GM21360 (cell line): ENCODE measurements around the gene ZNF691.

Experiments used
- ATAC-seq: cut with Tn5 transposase; IDR thresholded peaks from one replicate; pipeline ENCODE4 v1.9.1; 2021; ENCODE audit warnings: mild to moderate bottlenecking, moderate library complexity; ENCODE audit not compliant: unreplicated experiment

ZNF691 gene

DNA sequence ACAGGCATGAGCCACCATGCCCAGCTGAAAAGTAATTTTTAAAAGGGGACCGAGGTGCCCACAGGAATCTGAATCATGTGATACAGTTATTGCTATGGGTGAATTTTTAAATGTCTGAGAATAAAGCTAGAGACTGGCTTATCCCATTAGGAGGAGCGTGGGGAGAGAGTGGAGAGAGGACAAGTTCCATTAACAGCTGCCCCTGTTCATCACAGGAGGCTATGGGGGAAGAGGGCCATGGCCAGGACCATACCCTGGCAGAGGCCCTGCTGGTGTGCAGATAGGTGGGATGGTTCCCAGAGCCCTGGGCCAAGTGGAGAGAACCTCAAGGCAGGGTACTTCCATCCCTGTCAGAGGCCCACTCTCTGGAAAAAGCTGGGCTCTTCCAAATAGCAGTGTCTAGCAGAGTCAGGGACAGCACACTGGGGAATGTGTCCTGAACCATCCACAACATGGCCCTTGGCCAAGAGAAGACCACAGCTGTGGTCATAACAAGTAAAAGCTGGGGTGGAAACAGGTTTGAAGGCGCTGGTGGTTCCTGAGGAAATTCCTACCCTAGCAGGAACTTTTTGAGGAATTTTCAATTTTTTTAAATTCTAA is 13.7 kb upstream of the ZNF691 start:
- ATAC-seq = no peak

GRCh38 chr1:42833981-42834380 is 12.4 kb upstream of the ZNF691 start:
- ATAC-seq = no peak

DNA sequence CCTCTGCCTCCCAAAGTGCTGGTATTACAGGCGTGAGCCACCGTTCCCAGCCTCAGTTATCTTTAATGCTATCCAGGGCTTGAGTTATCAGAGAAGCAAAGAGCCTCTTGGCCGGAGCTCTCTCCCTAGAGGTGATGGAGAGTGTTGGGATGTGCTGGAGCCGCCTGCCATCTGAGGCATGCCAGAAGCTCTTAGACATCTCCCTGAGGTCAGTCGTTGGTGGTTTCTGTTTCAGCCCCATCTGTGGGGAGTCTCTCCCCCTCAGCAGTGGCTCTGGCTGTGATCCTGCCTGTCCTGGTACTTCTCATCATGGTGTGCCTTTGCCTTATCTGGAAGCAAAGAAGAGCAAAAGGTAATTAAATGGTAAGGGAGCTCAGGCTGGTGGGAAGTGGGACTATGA is 11.6 kb upstream of the ZNF691 start:
- ATAC-seq = no peak

DNA sequence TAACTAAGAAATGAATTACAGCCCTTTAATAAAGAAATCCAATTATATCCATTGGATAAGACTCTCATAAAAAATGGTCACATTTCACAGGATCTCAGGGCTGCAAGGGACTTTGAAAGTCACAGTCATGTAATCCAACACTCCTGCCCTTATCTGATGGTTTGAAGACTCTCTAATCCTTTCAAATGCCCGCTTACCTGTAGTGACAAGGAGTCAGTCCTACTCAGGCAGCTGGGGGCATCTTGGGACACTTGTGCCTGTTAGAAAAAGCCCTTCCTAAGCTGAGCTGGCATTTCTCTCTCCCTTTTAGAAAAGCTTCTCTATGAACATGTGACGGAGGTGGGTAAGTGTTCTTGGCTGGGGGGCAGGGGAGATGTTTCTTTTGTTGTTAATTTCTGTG is 11.0 kb upstream of the ZNF691 start:
- ATAC-seq = no peak

GRCh38 chr1:42837709-42838108 is 8.7 kb upstream of the ZNF691 start:
- no peak for ATAC-seq

DNA sequence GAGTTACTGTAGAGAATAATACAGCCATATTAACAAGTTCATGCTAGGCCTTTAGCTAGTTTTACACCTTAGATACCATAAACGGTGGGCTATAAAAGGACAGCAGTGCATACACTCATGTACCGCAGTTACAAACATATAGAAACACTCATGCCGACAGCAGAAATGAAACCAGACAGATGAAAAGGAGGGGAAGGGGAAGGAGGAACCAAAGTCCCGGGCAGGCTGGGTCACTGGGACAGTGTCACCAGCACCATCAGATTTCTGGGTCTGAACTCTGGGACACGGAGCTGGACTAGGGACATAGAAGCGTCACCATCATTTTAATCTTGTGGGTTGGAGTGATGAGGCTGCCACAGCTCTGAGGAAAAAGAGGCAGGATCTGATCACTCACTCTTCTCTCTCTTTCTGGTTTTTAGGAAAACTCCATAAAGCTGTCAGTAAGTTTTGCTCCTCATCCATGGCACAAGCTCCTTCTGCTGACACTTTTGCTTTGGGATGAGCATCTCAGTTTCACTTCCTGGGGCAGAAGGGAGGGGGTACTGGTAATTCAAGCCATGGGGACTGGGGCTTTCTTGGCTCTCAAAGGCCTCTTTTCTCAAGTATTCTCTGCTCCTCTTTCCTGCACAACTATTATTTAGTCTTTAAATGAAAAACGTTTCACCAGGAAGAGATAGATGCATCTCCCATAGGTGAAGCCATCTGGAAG is 7.8 kb upstream of the ZNF691 start:
- ATAC-seq = no peak

GRCh38 chr1:42841010-42841409 is 5.4 kb upstream of the ZNF691 start:
- no peak for ATAC-seq

DNA sequence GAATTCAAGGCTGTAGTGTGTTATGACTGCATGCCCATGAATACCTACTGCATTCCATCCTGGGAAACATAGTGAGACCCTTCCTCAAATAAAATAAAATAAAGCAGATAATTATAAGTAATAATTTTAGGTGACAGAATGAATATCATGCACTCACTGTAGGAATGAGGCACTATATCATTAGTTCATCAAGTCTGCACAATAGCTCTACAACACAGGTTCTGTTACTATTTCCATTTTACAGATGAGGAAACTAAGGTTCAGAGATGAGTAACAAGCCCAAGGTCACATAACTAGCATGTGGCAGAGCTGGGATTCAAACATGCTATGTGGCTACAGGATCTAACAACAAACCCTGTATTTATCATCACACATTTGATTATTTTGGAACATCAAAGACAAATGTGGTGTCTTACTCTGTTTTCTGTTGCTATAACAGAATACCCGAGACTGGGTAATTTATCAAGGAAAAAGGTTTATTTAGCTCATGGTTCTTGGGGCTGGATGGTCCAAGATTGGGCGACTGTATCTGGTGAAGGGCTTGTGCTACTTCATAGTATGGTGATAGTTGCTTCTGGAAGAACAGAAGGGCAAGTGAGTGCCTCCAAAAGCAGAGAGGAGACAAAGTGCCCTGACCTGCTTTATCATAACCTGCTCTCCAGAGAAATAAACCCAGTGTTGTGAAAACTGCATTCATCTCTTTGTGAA is 4.8 kb upstream of the ZNF691 start:
- no peak for ATAC-seq

DNA sequence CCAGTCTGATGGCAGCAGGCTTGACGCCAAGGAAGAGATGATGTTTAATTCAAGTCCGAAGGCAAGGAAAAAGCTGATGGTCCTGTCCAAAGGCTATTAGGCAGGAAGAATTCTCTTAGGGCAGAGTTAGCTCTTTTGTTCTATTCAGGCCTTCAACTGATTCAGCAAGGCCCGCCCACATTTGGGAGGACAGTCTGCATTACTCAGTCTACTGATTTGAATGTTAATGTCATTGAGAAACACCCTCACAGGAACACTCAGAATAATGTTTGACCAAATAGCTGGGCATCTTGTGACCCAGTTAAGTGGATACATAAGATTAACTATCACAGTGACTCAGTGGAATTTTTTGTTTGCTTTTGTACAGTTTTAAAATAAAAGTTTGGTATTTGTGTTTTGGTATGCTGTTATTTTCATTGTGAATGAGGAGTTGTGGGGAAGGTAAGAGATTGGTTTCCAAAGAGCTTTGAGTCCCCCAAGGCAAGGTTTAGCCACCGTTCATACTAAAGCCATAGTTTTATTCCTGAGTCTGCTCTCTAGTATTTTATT is 1.7 kb upstream of the ZNF691 start:
- ATAC-seq = no peak

DNA sequence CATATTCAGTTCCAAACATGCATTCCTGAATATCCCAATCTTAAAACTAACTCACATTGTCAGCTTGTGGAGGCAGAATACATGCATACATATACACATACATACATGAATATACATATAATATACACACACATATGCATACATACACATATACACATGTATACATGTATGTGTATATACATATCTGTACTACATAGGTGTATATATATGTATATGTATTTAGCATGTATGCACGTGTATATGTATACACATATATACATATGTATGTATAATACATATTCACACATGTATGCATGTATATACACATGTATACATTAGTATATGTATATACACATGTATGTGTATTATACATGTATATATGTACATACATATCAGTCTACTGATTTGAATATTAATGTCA is 1.2 kb upstream of the ZNF691 start:
- no peak for ATAC-seq

DNA sequence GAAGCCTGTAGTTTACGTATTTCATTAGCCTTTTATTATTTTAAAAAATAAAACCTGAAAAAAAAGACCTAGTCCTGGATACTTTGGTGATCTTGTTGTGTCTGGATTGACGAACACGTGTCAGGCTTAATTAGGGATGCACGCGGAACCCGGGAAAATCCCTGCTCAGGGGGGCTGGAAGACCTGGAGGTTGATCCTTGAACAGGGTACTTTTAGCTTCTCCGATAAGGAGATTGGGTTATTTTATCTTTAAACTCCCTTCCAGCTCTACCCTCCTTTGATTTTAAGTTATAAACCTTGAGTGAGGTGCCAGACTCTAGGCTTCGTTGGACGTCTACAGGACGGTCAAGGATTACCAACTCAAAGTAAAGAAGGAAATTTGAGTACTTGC is 552 bp upstream of the ZNF691 start:
- peak; percentile 22 for ATAC-seq

DNA sequence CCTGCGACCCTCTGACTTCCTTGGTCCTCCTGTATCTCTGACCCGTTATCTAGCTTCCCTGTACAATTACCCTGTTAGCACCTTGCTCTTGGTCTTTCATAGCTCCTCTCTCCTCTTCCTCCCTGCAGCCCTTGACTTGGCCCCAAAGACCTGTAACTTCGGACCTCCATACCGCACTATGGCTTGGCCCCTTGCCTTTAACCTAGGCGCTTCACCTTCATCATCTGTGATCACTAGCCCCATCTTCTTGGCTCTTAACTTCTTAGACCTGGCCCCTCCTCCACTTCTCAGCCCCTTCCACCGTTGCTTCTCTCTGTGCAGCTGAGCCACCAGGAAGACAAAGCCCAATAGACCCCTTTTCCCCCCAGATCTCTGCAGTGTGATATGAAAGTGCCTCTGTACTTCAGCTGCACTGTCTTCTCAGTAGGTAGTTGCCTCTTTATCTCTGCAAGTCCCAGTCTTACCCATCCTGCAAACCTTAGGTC is 740 bp downstream of the ZNF691 start:
- no peak for ATAC-seq

DNA sequence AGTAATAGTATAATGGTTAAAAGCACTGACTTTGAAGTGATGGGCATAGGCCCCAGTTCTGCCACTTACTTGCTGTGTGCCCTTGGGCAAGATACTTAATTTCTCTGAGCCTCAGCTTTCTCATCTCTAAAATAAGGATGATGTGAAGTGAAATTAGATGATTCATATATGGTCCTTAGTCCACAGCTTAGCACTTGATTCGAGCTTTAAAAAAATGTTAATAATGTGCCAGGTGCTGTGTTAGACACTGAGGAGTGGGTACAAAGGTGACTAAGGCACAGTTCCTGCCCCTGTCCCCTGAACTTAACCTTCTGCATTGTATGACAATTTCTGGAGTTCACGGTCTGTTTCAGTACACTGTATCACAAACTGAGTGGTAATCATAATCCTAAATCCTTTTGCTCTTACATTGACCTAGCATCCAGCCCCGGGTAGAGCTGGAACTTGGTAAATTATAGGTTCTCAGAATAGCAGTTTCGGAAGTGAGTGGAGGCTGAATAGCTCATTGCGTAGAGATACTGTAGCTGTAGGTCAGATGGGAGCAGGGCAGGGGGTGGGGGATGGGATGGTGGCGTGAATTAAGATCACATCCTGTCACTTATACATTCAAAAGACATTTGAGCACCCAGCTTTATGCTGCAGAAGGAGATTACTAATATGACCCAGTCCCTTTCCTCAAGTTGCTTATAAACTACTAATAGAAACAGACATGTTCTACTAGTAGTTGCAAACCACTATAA is 1.5 kb downstream of the ZNF691 start:
- ATAC-seq = no peak

DNA sequence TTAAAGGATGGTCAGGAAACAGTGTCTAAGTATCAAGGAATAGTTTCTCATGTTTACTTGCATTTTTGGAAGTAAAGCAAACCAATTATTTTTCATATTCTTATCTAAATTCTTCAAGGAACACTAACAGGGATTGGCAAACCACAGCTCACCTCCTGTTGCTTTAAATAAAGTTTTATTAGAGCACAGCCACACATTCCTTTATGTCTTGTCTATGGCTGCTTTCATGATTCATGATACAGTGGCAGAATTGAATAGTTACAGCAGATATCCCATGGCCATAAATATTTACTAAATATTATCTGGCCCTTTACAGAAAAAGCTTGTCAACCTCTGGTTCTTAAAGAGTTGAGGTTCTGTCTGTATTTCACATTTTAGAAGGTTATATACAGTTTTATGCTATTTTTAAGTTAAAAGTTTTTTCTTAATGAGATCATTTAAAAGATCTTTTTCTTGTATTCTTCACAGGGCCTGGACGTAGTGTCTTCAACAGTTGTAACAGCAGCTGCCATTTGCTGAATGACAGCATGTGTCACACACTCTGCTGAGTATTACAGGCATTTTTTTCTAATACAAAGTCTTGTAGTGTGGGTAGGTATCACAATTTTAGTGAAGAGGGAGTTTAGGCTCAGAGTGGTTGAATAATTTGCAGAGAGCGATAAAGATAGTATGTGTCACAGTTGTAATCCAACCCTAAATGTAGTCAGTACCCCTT is 2.6 kb downstream of the ZNF691 start:
- no peak for ATAC-seq

GRCh38 chr1:42849944-42850343 is 3.5 kb downstream of the ZNF691 start:
- no peak for ATAC-seq

GRCh38 chr1:42851420-42851819 is 5.0 kb downstream of the ZNF691 start:
- ATAC-seq = no peak

DNA sequence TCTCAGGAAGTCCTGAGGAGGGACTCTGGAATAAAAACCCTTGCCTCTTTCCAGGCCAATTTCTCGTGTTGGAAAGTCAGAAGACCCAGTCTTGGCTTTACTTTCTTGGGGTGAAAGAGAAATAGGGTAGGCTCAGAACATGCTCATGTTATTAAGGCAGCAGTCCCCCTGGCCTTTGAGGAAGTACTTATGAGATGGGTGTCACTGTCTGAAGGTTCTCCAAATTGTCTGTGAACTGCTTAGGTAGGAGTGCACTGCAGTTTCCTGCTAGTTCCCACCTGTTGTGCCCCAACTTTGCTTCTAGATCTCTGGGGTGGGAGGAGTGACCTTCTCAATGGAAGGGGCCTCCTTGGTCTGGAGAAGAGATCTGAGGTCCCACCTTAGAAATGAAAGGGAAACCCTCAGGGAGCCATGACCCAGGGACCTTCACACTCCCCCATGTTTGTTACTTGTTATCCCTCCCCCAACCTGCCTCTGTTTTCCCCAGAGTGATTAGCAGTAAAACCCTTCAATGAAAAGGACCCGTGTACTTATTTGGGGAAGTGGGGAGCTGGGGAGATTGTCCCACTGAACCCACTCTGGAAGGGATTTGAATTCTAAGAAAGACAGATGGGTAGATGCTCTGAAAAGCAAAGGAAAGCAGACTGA is 5.7 kb downstream of the ZNF691 start:
- no peak for ATAC-seq

DNA sequence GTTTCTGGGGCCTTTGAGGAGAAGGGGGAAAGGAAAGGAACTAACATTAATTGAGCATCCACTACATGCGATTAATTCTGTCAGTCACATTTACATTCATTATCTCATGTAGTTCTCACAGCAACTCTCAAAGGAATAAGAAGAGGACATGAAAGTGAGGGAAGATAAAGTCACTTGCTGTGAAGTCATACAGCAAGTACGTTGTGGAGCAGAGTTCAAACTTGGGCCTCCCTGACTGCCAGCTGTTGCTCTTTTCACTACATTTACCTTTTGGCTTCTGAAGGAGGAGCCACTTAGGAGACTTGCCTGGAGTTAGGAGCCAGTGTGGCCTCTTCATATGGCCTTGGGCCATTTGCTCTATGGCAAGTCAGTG is 6.2 kb downstream of the ZNF691 start:
- no peak for ATAC-seq

GRCh38 chr1:42853116-42853884 is 6.9 kb downstream of the ZNF691 start:
- ATAC-seq = no peak
